SK-N-SH (cell line): ENCODE results near the gene NRIP1. TPM values are rescaled to one million over a fixed set of nuclear protein-coding genes. Genes with fewer than 3 reads are reported as not detected.

Experiments
- CTCF ChIA-PET: fragments of 300-600, 350-600 bp; formaldehyde crosslinking; extraction: SDS; loops from one replicate; lab custom pipeline; 2021; lab: Yijun Ruan, JAX
- POLR2A ChIA-PET: fragments of 350-600 bp; sonication (Branson Sonifier 250); formaldehyde crosslinking; extraction: SDS; loops from one replicate; lab custom pipeline; 2020; ENCODE audit warnings: antibody characterized with exemption, inconsistent platforms; lab: Yijun Ruan, JAX
- DNase-seq: peaks from one replicate; pipeline ENCODE4 v3.0.0; 2012
- H2AFZ ChIP-seq: fragments of 200-600 bp; sonication (generic); 2 replicates; pipeline ENCODE4 v1.8.1; 2016; ENCODE audit warnings: antibody characterized with exemption, mild to moderate bottlenecking, low read depth
- H3F3A ChIP-seq: fragments of 200-600 bp; sonication (generic); replicated peaks from 2 replicates; pipeline ENCODE3; 2016; ENCODE audit warnings: antibody characterized with exemption, mild to moderate bottlenecking; ENCODE audit not compliant: insufficient read depth
- H3K27ac ChIP-seq, 2 experiments: fragments of 200-500 bp in 1 of 2; fragments of 200-600 bp in 1 of 2; sonication (Bioruptor generic) in 1 of 2; sonication (generic), shearing (Covaris generic) in 1 of 2; 2 replicates each; pipeline versions ENCODE4 v1.5.1 to v1.6.1; 2014 to 2016; ENCODE audit warnings: low read depth in 2 of 2, inconsistent platforms in 1 of 2, low read length in 1 of 2, mild to moderate bottlenecking in 1 of 2, mixed read lengths in 1 of 2
- H3K27me3 ChIP-seq: fragments of 200-600 bp; sonication (generic), shearing (Covaris generic); 2 replicates; pipeline ENCODE4 v1.6.1; 2016; ENCODE audit warnings: mixed run types; ENCODE audit not compliant: insufficient read depth
- H3K36me3 ChIP-seq, 2 experiments: fragments of 200-500 bp in 1 of 2; fragments of 200-600 bp in 1 of 2; sonication (Bioruptor generic) in 1 of 2; sonication (generic) in 1 of 2; replicated peaks in 1 of 2; 2 replicates each; pipeline versions ENCODE3 to v1.5.1; 2014 to 2016; ENCODE audit warnings: low read length in 1 of 2, mild to moderate bottlenecking in 1 of 2; ENCODE audit not compliant: insufficient read depth in 2 of 2, control insufficient read depth in 1 of 2
- H3K4me1 ChIP-seq, 2 experiments: fragments of 200-500 bp in 1 of 2; fragments of 200-600 bp in 1 of 2; sonication (Bioruptor generic) in 1 of 2; sonication (generic), shearing (Covaris generic) in 1 of 2; 2 replicates each; pipeline versions ENCODE4 v1.5.1 to v1.6.1; 2014 to 2016; ENCODE audit warnings: low read depth in 1 of 2, low read length in 1 of 2, mixed run types in 1 of 2; ENCODE audit not compliant: insufficient read depth in 2 of 2, control insufficient read depth in 1 of 2
- H3K4me2 ChIP-seq: fragments of 200-600 bp; sonication (generic), shearing (Covaris generic); 2 replicates; pipeline ENCODE4 v1.6.1; 2017; ENCODE audit warnings: mixed run types
- H3K4me3 ChIP-seq, 2 experiments: fragments of 200-500 bp in 1 of 2; fragments of 200-600 bp in 1 of 2; sonication (Bioruptor generic) in 1 of 2; sonication (generic), shearing (Covaris generic) in 1 of 2; 2 replicates each; pipeline versions ENCODE4 v1.5.1 to v1.8.1; 2014 to 2016; ENCODE audit warnings: low read depth in 2 of 2, inconsistent platforms in 1 of 2, low read length in 1 of 2, mild to moderate bottlenecking in 1 of 2, mixed read lengths in 1 of 2, moderate library complexity in 1 of 2
- H3K79me2 ChIP-seq: fragments of 200-600 bp; sonication (generic); 2 replicates; pipeline ENCODE4 v1.8.1; 2017; ENCODE audit warnings: mild to moderate bottlenecking; ENCODE audit not compliant: insufficient read depth
- H3K9ac ChIP-seq: fragments of 200-600 bp; sonication (generic); 2 replicates; pipeline ENCODE4 v1.6.1; 2017; ENCODE audit warnings: mixed run types
- H3K9me2 ChIP-seq: fragments of 200-600 bp; sonication (generic); 2 replicates; pipeline ENCODE4 v1.6.1; 2017; ENCODE audit warnings: mixed run types
- H3K9me3 ChIP-seq: fragments of 200-600 bp; sonication (generic); 2 replicates; pipeline ENCODE4 v1.6.1; 2017; ENCODE audit warnings: mixed run types, mild to moderate bottlenecking, moderate library complexity
- H4K20me1 ChIP-seq: fragments of 200-600 bp; sonication (generic); 2 replicates; pipeline ENCODE4 v1.6.1; 2017; ENCODE audit warnings: mild to moderate bottlenecking, mixed run types; ENCODE audit not compliant: insufficient read depth
- ELF1 ChIP-seq: IDR thresholded peaks from 2 replicates; pipeline ENCODE4 v1.4.0; 2012
- EP300 ChIP-seq, 2 experiments: IDR thresholded peaks; 2 replicates each; pipeline versions ENCODE4 v1.4.0 to v1.6.1; 2012; ENCODE audit warnings: borderline replicate concordance in 1 of 2, low read depth in 1 of 2, low read length in 1 of 2
- FOSL2 ChIP-seq: IDR thresholded peaks from 2 replicates; pipeline ENCODE4 v1.4.0; 2012; ENCODE audit warnings: low read depth, mild to moderate bottlenecking, moderate library complexity, borderline replicate concordance
- FOXJ3 ChIP-seq: sonication (generic); formaldehyde crosslinking; IDR thresholded peaks from 2 replicates; pipeline ENCODE4 v1.5.1; 2020; ENCODE audit warnings: mild to moderate bottlenecking, missing genetic modification reagents
- GABPA ChIP-seq: IDR thresholded peaks from 2 replicates; pipeline ENCODE4 v1.4.0; 2012; ENCODE audit warnings: low read depth, mild to moderate bottlenecking
- GATA2 ChIP-seq: sonication (generic); formaldehyde crosslinking; IDR thresholded peaks from 2 replicates; pipeline ENCODE4 v1.5.0; 2020; ENCODE audit warnings: mild to moderate bottlenecking, missing genetic modification reagents
- IRF3 ChIP-seq: fragments of 150-350 bp; IDR thresholded peaks from 2 replicates; pipeline ENCODE4 v1.6.1; 2016; ENCODE audit warnings: mild to moderate bottlenecking, low read depth, low read length
- MAX ChIP-seq: IDR thresholded peaks from 2 replicates; pipeline ENCODE4 v1.4.0; 2012; ENCODE audit warnings: low read depth
- NRF1 ChIP-seq: IDR thresholded peaks from 2 replicates; pipeline ENCODE4 v1.6.1; 2012; ENCODE audit warnings: low read depth, mild to moderate bottlenecking, low read length
- POLR2AphosphoS5 ChIP-seq: IDR thresholded peaks from 2 replicates; pipeline ENCODE4 v1.6.1; 2012; ENCODE audit warnings: low read depth, low read length
- RAD21 ChIP-seq: IDR thresholded peaks from 2 replicates; pipeline ENCODE4 v1.6.1; 2012; ENCODE audit warnings: mild to moderate bottlenecking, low read length
- RCOR1 ChIP-seq: fragments of 150-350 bp; IDR thresholded peaks from 2 replicates; pipeline ENCODE4 v1.6.1; 2017; ENCODE audit warnings: antibody characterized with exemption, low read length
- SIN3A ChIP-seq: IDR thresholded peaks from 2 replicates; pipeline ENCODE4 v1.6.1; 2012; ENCODE audit warnings: low read depth, mild to moderate bottlenecking, low read length, moderate library complexity, borderline replicate concordance
- SMC3 ChIP-seq: IDR thresholded peaks from 2 replicates; pipeline ENCODE4 v1.6.1; 2012; ENCODE audit warnings: low read depth, low read length, improper control_type of control experiment
- USF2 ChIP-seq: fragments of 150-350 bp; IDR thresholded peaks from 2 replicates; pipeline ENCODE4 v1.6.1; 2017; ENCODE audit warnings: antibody characterized with exemption, low read length, low read depth, borderline replicate concordance
- YY1 ChIP-seq: IDR thresholded peaks from 2 replicates; pipeline ENCODE4 v1.4.0; 2012; ENCODE audit warnings: low read depth, mild to moderate bottlenecking
- ZBTB33 ChIP-seq: IDR thresholded peaks from 2 replicates; pipeline ENCODE4 v1.4.0; 2012; ENCODE audit warnings: low read depth, borderline replicate concordance
- WGBS: methylation state at CpG from one replicate; pipeline ENCODE4 v1.1.6; 2017; ENCODE audit warnings: low lambda C conversion rate; 5-methylcytosine and 5-hydroxymethylcytosine counted together
- polyA plus RNA-seq, 3 experiments: library from polyadenylated mRNA; depleted of rRNA; stranded (reverse); fragments of >200 nt; gene quantifications; 2 replicates each; pipeline ENCODE4 v1.2.3, GENCODE V29; 2012

NRIP1 gene
- polyA plus RNA-seq, 1 of the 3 experiments (the other 2 are of a cell fraction) = 0.02 TPM

GRCh38 chr21:14917762-14918161, 147.0 kb downstream of the NRIP1 start:
- Histone ChIP-seq H3K27ac (no peak overlapping the region), H3K9me3 (no peaks in the 10 kb centered on the region), H3K9ac (no peak overlapping the region), H3K36me3 (no peaks in the 10 kb centered on the region), H3F3A (no peaks in the 10 kb centered on the region), H3K79me2 (no peaks in the 10 kb centered on the region), H3K27me3 (no peaks in the 10 kb centered on the region), H3K4me1 (no peaks in the 10 kb centered on the region), H4K20me1 (no peaks in the 10 kb centered on the region), H3K4me3 (no peak overlapping the region), H3K9me2 (no peaks in the 10 kb centered on the region), H2AFZ (no peak overlapping the region), H3K4me2 (no peak overlapping the region)
- ChIA-PET CTCF (no interaction called here), POLR2A (no interaction called here)
- 18% methylated on average over 2 of the region's 2 CpGs for WGBS
- DNase-seq = no peak
- TF ChIP-seq GATA2 (CRISPR knock-in tag) (no peak), IRF3 (no peak), EP300 (IDR thresholded peaks at IDR 0.05; ENCODE audit: borderline replicate concordance in 1 of 2, low read depth in 1 of 2, low read length in 1 of 2) (no peak), FOSL2 (no peak)

GRCh38 chr21:14916676-14917141, 148.1 kb downstream of the NRIP1 start:
- Histone ChIP-seq H3K4me1 (no peaks in the 10 kb centered on the region), H3K9me3 (no peaks in the 10 kb centered on the region), H3K4me3 (no peak overlapping the region), H3K9ac (no peak overlapping the region)
- WGBS = 4% methylated on average over 3 of the region's 3 CpGs
- DNase-seq = no peak
- no peak for TF ChIP-seq YY1
- no peak for TF ChIP-seq GABPA
- TF ChIP-seq POLR2AphosphoS5 = no peak
- no peak for TF ChIP-seq FOSL2
- TF ChIP-seq SMC3 = no peak
- TF ChIP-seq NRF1 = no peak
- no peak for TF ChIP-seq RCOR1
- TF ChIP-seq, all 33 proteins: peak for 0
- Histone ChIP-seq H3K79me2 (no peaks in the 10 kb centered on the region), H3F3A (no peaks in the 10 kb centered on the region), H3K36me3 (no peaks in the 10 kb centered on the region), H3K27me3 (no peaks in the 10 kb centered on the region), H3K9me2 (no peaks in the 10 kb centered on the region), H3K4me2 (no peak overlapping the region), H3K27ac (no peak overlapping the region), H4K20me1 (no peaks in the 10 kb centered on the region), H2AFZ (no peak overlapping the region)
- CTCF ChIA-PET = interaction anchor here (1.3 kb wide), 1 partner anchor 10 kb away, joined by 3 read pairs; no protein-coding TSS in a partner anchor
- POLR2A ChIA-PET = no interaction called here

GRCh38 chr21:14913638-14914037, 151.2 kb downstream of the NRIP1 start:
- no peaks in the 10 kb centered on the region for H3K9me3 ChIP-seq
- TF ChIP-seq MAX = no peak
- TF ChIP-seq GATA2 (CRISPR knock-in tag) = no peak
- no peak for TF ChIP-seq USF2
- TF ChIP-seq FOXJ3 (CRISPR knock-in tag) = no peak
- TF ChIP-seq ZBTB33 = no peak
- no peak for TF ChIP-seq RAD21
- TF ChIP-seq FOSL2 = no peak
- no peak for TF ChIP-seq POLR2AphosphoS5
- TF ChIP-seq SIN3A = no peak
- no peak for TF ChIP-seq ELF1
- TF ChIP-seq YY1 = no peak
- no peak for TF ChIP-seq IRF3
- CTCF ChIA-PET = no interaction called here
- H4K20me1 ChIP-seq = no peaks in the 10 kb centered on the region
- H3K9me2 ChIP-seq = no peaks in the 10 kb centered on the region
- no peaks in the 10 kb centered on the region for H3F3A ChIP-seq
- no peak overlapping the region for H3K4me2 ChIP-seq
- no peaks in the 10 kb centered on the region for H3K27me3 ChIP-seq
- no peaks in the 10 kb centered on the region for H3K79me2 ChIP-seq
- WGBS = 8% methylated on average over 2 of the region's 2 CpGs
- H3K36me3 ChIP-seq = no peaks in the 10 kb centered on the region
- H3K27ac ChIP-seq = no peak overlapping the region
- no peak overlapping the region for H2AFZ ChIP-seq
- H3K9ac ChIP-seq = no peak overlapping the region
- H3K4me1 ChIP-seq = no peaks in the 10 kb centered on the region
- no peak overlapping the region for H3K4me3 ChIP-seq
- POLR2A ChIA-PET = no interaction called here
- no peak for DNase-seq
